GM19452 (cell line): ENCODE data around the gene KNDC1.

Source experiments
- ATAC-seq: cut with Tn5 transposase; IDR thresholded peaks from one replicate; pipeline ENCODE4 v1.9.1; 2021; ENCODE audit not compliant: unreplicated experiment

Gene KNDC1

GRCh38 chr10:133176546-133176945, 16.5 kb downstream of the KNDC1 start:
- ATAC-seq: no peak

GRCh38 chr10:133177380-133178157, 17.6 kb downstream of the KNDC1 start:
- ATAC-seq: no peak

GRCh38 chr10:133178357-133179127, 18.5 kb downstream of the KNDC1 start:
- no peak for ATAC-seq

GRCh38 chr10:133179128-133179520, 19.1 kb downstream of the KNDC1 start:
- no peak for ATAC-seq

GRCh38 chr10:133179651-133180050, 19.6 kb downstream of the KNDC1 start:
- ATAC-seq: no peak

GRCh38 chr10:133180192-133180964, 20.4 kb downstream of the KNDC1 start:
- ATAC-seq: no peak

GRCh38 chr10:133180965-133181639, 21.1 kb downstream of the KNDC1 start:
- no peak for ATAC-seq

- ATAC-seq: no peak
Measured at GRCh38 chr10:133182190-133182589, 22.2 kb downstream of the KNDC1 start.

- no peak for ATAC-seq
Measured at GRCh38 chr10:133182791-133183645, 23.0 kb downstream of the KNDC1 start.

- no peak for ATAC-seq
Measured at GRCh38 chr10:133183646-133184378, 23.8 kb downstream of the KNDC1 start.

- ATAC-seq: no peak
Measured at GRCh38 chr10:133184591-133185244, 24.7 kb downstream of the KNDC1 start.

- ATAC-seq: no peak
Measured at GRCh38 chr10:133185421-133185820, 25.4 kb downstream of the KNDC1 start.

GRCh38 chr10:133185916-133186315, 25.9 kb downstream of the KNDC1 start:
- ATAC-seq: no peak

GRCh38 chr10:133186416-133187090, 26.5 kb downstream of the KNDC1 start:
- no peak for ATAC-seq

- ATAC-seq: no peak
Measured at GRCh38 chr10:133187091-133187905, 27.3 kb downstream of the KNDC1 start.

GRCh38 chr10:133187906-133188681, 28.1 kb downstream of the KNDC1 start:
- no peak for ATAC-seq

GRCh38 chr10:133189256-133189655, 29.2 kb downstream of the KNDC1 start:
- ATAC-seq: no peak
